ENCODE measurements around the gene KRTAP10-5.

DNA sequence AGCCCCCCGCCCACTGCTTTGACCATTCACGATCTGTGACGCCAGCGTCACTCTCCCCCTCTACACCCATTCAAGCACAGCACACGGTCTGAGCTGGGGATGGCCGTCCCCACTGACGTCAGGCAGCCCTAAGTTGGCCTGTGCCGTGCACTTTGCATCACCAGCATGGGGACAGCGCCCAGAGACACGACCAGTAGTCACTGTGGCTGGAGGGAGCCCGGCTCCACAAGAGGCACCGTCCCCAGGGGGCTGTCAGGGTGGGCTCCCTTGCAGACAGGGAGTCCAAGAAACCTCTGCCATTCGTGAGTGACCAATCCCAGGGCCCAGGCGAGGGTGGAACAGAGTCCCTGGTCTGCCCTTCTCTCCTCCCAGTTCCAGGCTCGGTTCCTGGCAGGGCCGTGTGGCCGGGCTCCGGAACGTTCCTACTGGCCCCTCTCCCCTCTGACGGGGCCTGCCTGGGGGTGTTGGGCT, 33.8 kb upstream of the KRTAP10-5 start:
- TF ChIP-seq, protein P1, sequence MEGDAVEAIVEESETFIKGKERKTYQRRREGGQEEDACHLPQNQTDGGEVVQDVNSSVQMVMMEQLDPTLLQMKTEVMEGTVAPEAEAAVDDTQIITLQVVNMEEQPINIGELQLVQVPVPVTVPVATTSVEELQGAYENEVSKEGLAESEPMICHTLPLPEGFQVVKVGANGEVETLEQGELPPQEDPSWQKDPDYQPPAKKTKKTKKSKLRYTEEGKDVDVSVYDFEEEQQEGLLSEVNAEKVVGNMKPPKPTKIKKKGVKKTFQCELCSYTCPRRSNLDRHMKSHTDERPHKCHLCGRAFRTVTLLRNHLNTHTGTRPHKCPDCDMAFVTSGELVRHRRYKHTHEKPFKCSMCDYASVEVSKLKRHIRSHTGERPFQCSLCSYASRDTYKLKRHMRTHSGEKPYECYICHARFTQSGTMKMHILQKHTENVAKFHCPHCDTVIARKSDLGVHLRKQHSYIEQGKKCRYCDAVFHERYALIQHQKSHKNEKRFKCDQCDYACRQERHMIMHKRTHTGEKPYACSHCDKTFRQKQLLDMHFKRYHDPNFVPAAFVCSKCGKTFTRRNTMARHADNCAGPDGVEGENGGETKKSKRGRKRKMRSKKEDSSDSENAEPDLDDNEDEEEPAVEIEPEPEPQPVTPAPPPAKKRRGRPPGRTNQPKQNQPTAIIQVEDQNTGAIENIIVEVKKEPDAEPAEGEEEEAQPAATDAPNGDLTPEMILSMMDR (IDR thresholded peaks at IDR 0.05), result no peak
- TF ChIP-seq ZSCAN18 (CRISPR knock-in tag; IDR thresholded peaks at IDR 0.05), result no peak
- TF ChIP-seq USF2 (CRISPR knock-in tag; IDR thresholded peaks at IDR 0.05), result no peak
- TF ChIP-seq, protein P2, sequence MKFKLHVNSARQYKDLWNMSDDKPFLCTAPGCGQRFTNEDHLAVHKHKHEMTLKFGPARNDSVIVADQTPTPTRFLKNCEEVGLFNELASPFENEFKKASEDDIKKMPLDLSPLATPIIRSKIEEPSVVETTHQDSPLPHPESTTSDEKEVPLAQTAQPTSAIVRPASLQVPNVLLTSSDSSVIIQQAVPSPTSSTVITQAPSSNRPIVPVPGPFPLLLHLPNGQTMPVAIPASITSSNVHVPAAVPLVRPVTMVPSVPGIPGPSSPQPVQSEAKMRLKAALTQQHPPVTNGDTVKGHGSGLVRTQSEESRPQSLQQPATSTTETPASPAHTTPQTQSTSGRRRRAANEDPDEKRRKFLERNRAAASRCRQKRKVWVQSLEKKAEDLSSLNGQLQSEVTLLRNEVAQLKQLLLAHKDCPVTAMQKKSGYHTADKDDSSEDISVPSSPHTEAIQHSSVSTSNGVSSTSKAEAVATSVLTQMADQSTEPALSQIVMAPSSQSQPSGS (CRISPR knock-in tag; IDR thresholded peaks at IDR 0.05; ENCODE audit: borderline replicate concordance, low read depth), result no peak
- TF ChIP-seq, protein P3, sequence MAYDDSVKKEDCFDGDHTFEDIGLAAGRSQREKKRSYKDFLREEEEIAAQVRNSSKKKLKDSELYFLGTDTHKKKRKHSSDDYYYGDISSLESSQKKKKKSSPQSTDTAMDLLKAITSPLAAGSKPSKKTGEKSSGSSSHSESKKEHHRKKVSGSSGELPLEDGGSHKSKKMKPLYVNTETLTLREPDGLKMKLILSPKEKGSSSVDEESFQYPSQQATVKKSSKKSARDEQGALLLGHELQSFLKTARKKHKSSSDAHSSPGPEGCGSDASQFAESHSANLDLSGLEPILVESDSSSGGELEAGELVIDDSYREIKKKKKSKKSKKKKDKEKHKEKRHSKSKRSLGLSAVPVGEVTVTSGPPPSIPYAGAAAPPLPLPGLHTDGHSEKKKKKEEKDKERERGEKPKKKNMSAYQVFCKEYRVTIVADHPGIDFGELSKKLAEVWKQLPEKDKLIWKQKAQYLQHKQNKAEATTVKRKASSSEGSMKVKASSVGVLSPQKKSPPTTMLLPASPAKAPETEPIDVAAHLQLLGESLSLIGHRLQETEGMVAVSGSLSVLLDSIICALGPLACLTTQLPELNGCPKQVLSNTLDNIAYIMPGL (CRISPR knock-in tag; IDR thresholded peaks at IDR 0.05), result no peak
- no peak for TF ChIP-seq FOXP4 (CRISPR knock-in tag; IDR thresholded peaks at IDR 0.05)
- TF ChIP-seq ESRRA (CRISPR knock-in tag; IDR thresholded peaks at IDR 0.05; ENCODE audit: borderline replicate concordance), result no peak
- TF ChIP-seq CREB1 (CRISPR knock-in tag; IDR thresholded peaks at IDR 0.05), result no peak
- no peak for TF ChIP-seq RELA (CRISPR knock-in tag; IDR thresholded peaks at IDR 0.05; ENCODE audit: borderline replicate concordance)
- no peak for TF ChIP-seq NFE2L1 (CRISPR knock-in tag; IDR thresholded peaks at IDR 0.05)
- TF ChIP-seq, protein P4, sequence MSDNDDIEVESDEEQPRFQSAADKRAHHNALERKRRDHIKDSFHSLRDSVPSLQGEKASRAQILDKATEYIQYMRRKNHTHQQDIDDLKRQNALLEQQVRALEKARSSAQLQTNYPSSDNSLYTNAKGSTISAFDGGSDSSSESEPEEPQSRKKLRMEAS (CRISPR knock-in tag; IDR thresholded peaks at IDR 0.05), result no peak
